Measurements from ENCODE around the gene KRT32.

Gene KRT32

DNA sequence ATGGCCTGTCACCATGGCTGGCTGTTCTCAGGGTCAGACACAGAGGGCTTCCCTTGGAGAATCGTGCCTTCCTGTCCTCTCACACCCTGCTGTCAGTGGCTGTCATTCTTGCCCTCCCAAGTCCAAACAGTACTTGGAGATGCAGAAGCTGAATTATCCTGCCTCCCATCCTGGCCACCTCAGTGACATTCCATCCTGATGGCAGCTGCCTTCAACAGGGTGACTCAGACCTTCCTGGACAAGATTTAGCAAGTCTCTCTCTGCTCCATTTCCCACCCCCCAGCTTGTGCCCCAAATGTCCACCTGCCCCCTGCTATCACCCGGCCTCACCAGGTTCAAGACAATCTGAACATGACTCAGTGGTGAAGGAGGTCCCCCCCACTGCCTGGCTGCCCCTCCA is 27.3 kb upstream of the KRT32 start:
- no peak for DNase-seq (ENCODE audit: low read depth)
- no peak overlapping the region for H3K4me3 ChIP-seq (ENCODE audit: low read depth, low read length)

DNA sequence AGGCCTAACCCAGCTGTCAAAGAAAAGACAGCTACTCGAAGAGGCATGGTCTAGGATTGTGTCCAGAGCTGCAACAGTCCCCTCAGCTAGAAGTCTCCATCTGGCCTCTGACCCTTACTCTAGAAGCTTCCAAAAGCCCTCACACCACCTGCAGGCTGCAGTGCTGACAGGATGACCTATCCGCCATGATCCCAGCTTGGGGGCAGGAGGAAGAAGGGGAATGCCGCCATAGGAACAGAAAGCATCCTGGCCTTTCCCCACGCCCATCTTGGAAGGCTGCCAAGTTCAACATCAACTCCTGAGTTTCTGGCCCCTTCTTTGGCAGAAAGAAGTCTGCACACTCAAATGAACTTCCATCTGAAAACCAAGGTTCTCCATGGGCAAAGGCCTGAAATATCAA is 25.6 kb upstream of the KRT32 start:
- DNase-seq (ENCODE audit: low read depth) = no peak
- TF ChIP-seq, protein P1, sequence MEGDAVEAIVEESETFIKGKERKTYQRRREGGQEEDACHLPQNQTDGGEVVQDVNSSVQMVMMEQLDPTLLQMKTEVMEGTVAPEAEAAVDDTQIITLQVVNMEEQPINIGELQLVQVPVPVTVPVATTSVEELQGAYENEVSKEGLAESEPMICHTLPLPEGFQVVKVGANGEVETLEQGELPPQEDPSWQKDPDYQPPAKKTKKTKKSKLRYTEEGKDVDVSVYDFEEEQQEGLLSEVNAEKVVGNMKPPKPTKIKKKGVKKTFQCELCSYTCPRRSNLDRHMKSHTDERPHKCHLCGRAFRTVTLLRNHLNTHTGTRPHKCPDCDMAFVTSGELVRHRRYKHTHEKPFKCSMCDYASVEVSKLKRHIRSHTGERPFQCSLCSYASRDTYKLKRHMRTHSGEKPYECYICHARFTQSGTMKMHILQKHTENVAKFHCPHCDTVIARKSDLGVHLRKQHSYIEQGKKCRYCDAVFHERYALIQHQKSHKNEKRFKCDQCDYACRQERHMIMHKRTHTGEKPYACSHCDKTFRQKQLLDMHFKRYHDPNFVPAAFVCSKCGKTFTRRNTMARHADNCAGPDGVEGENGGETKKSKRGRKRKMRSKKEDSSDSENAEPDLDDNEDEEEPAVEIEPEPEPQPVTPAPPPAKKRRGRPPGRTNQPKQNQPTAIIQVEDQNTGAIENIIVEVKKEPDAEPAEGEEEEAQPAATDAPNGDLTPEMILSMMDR (IDR thresholded peaks at IDR 0.05; ENCODE audit: low read depth, low read length, missing control alignments) = no peak
- H3K4me3 ChIP-seq (ENCODE audit: low read depth, low read length) = no peak overlapping the region

More for the DNA sequence above, 27.3 kb upstream of the KRT32 start:
- TF ChIP-seq, protein P1 (IDR thresholded peaks at IDR 0.05; ENCODE audit: low read depth, low read length, missing control alignments) = no peak

DNA sequence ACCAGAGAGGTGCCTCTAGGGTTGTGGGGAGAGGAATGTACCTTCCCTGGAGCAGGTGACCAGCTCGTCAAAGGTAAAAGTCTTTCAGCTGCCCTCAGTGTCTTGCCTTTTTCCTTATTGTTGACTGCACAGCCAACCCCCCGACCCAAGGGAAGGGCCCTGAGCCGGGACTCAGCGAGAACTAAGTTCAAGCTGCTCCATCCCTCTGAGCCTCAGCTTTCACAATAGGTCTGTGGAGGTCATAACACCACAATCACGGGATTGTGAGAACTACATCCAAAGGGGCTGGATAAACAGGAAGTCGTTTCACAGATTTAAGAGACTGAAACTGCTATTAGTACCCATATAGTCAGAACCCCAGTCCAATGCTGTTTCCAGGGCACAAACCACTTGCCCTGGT is 25.2 kb upstream of the KRT32 start:
- H3K4me3 ChIP-seq (ENCODE audit: low read depth, low read length) = no peak overlapping the region
- no peak for DNase-seq (ENCODE audit: low read depth)
- TF ChIP-seq, protein P1 (IDR thresholded peaks at IDR 0.05; ENCODE audit: low read depth, low read length, missing control alignments) = no peak

DNA sequence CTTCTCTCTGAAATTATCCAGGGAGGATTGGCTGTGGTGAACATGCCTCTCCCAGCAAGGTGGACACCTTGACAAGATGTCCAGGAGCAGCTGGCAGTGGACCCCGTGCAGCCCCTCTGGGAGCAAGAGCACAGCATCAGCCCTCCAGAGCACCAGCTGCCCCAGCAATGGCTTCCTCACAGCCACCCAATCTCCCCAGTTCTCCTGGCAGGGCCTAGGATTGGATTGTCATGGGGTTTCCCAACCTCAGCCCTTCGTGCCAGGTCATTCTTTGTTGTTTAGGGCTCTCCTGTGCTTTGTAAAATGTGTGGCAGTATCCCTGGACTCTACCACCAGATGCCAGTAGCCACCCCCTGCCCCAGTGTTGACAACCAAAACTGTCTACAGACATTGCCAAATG is 24.3 kb upstream of the KRT32 start:
- no peak for DNase-seq (ENCODE audit: low read depth)
- TF ChIP-seq, protein P1 (IDR thresholded peaks at IDR 0.05; ENCODE audit: low read depth, low read length, missing control alignments) = no peak
- H3K4me3 ChIP-seq (ENCODE audit: low read depth, low read length) = no peak overlapping the region

DNA sequence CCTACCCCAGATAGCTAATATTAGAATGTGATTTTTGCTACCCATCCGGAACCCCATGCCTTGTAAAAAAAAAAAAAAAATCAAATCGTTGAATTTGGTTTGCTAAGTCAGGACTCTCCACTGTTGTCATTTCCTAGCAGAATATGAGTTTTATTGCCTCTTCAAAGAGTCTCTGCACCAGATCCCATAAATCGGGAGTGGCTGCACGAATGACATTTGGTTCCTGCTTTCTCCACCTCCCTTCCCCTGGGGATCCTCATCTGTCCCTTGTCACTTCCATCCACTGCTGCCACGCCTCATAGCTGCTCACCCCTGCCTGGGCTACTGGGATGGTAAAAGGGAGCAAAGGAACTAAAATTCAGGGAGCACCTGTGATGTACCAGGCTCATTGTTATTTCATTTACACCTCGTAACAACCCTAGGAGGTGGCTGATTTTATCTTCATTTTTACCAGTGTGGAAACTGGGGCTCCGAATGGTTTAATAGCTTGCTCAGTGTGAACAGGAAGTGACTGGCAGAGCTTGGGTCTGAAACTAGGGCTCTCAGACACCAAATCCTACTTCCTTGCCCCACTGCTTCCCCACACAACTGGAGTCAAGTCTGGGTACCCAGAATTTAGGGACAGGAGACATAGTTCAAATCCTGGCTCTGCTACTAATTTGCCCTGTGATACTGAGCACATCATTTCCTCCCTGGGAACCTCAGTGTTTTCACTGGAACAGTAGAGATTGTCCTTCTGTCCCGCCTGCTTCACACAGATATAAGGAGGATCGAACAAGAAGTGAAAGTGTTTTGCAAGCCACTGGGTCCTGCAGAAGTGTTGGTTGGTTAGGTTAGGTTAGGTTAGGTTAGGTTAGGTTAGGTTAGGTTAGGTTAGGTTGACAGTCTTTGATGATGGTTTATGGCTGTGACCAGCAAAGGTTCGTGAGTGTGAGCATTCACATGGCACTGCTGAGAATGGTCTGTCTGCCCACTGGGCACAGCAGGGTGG is 23.1 kb upstream of the KRT32 start:
- DNase-seq (ENCODE audit: low read depth) = no peak
- TF ChIP-seq, protein P1 (IDR thresholded peaks at IDR 0.05; ENCODE audit: low read depth, low read length, missing control alignments) = no peak

DNA sequence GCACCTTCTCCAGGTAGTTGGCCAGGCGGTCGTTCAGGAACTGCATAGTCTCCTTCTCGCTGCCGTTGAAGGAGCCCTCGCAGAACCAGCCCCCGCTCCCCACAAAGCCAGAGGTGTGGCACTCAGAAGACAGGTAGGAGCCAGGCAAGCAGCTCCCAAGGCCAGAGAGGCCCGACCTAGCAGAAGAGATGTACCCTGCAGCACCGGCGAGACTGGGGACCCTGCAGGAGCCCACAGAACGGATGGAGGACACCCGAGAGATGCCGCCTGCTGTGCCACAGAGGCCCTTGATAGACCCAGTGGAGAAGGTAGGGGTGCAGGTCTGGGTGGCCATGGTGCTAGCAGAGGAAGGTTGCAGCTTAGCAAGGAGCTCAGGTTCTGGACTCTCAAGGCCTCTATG is 22.3 kb upstream of the KRT32 start, which contains the start of gene KRT36:
TSS of gene KRT36 (minus strand) at position 380 of the 400 bp plus-strand sequence. CDS start at position 334, 46 bp downstream.
- no peak within 1 kb of the TSS for H3K4me3 ChIP-seq (ENCODE audit: low read depth, low read length)
- no peak for DNase-seq (ENCODE audit: low read depth)
- TF ChIP-seq, protein P1 (IDR thresholded peaks at IDR 0.05; ENCODE audit: low read depth, low read length, missing control alignments) = no peak

More for the DNA sequence above, 23.1 kb upstream of the KRT32 start:
- H3K4me3 ChIP-seq (ENCODE audit: low read depth, low read length) = no peak overlapping the region

All from GM12864 (cell line).